HG02840 (cell line): ENCODE results near the gene PIM3.
A peak's percentile ranks its signal among the peaks of the same experiment; 100 is the strongest.

Experiments used
- ATAC-seq: cut with Tn5 transposase; IDR thresholded peaks from one replicate; pipeline ENCODE4 v1.9.1; 2021; ENCODE audit warnings: mild to moderate bottlenecking, moderate library complexity, moderate number of reproducible peaks; ENCODE audit not compliant: unreplicated experiment, low FRiP score

PIM3 gene

GRCh38 chr22:49960159-49961004 is at the start of gene PIM3:
TSS of gene PIM3 (plus strand) at chr22:49960772. CDS start at chr22:49960948, 176 bp downstream.
- ATAC-seq: peak; percentile 57

- ATAC-seq: no peak
These were observed 48.5 kb upstream of the PIM3 start for GRCh38 chr22:49911881-49912625.

GRCh38 chr22:49913026-49913425 is 47.5 kb upstream of the PIM3 start:
- ATAC-seq: no peak

GRCh38 chr22:49913446-49913845 is 47.1 kb upstream of the PIM3 start:
- ATAC-seq: no peak

- no peak for ATAC-seq
These were observed 46.3 kb upstream of the PIM3 start for GRCh38 chr22:49914256-49914655.

- no peak for ATAC-seq
These were observed 45.0 kb upstream of the PIM3 start for GRCh38 chr22:49915610-49916009.

- no peak for ATAC-seq
These were observed 43.7 kb upstream of the PIM3 start for GRCh38 chr22:49916831-49917230.

GRCh38 chr22:49917974-49918910 is 42.3 kb upstream of the PIM3 start, which contains the start of the genes ALG12 and CRELD2:
TSS of gene ALG12 (minus strand) at chr22:49918438. CDS start at chr22:49913765, 4,673 bp downstream.
TSS of gene CRELD2 (plus strand) at chr22:49918634. CDS start at chr22:49918770, 136 bp downstream.
- ATAC-seq: peak; percentile 76

- ATAC-seq: no peak
These were observed 41.4 kb upstream of the PIM3 start for GRCh38 chr22:49918911-49919881.

- ATAC-seq: no peak
These were observed 39.7 kb upstream of the PIM3 start for GRCh38 chr22:49920859-49921258.

GRCh38 chr22:49921508-49922278 is 38.9 kb upstream of the PIM3 start:
- no peak for ATAC-seq

GRCh38 chr22:49922484-49922883 is 38.1 kb upstream of the PIM3 start:
- ATAC-seq: no peak

- no peak for ATAC-seq
These were observed 37.6 kb upstream of the PIM3 start for GRCh38 chr22:49922926-49923325.

GRCh38 chr22:49923445-49923844 is 37.1 kb upstream of the PIM3 start:
- ATAC-seq: no peak

GRCh38 chr22:49924113-49924833 is 36.3 kb upstream of the PIM3 start:
- ATAC-seq: no peak

- ATAC-seq: no peak
These were observed 34.9 kb upstream of the PIM3 start for GRCh38 chr22:49925525-49926128.

GRCh38 chr22:49926916-49927315 is 33.7 kb upstream of the PIM3 start:
- no peak for ATAC-seq
